GM20431 (cell line): ENCODE results near the gene SLC22A2.
"Not testable (repeated sequence)": the region's sequence is repeated elsewhere in the genome, so short reads cannot be mapped to it uniquely, and the experiment has no call there.

Experiments
- in situ Hi-C: fragments of 300-500 bp; cut with MseI, MboI; formaldehyde crosslinking; loops from one replicate; pipeline ENCODE4 v1.15.0; 2020; ENCODE audit warnings: low sequenced_read_pairs; ENCODE audit not compliant: unreplicated experiment

SLC22A2 gene

DNA sequence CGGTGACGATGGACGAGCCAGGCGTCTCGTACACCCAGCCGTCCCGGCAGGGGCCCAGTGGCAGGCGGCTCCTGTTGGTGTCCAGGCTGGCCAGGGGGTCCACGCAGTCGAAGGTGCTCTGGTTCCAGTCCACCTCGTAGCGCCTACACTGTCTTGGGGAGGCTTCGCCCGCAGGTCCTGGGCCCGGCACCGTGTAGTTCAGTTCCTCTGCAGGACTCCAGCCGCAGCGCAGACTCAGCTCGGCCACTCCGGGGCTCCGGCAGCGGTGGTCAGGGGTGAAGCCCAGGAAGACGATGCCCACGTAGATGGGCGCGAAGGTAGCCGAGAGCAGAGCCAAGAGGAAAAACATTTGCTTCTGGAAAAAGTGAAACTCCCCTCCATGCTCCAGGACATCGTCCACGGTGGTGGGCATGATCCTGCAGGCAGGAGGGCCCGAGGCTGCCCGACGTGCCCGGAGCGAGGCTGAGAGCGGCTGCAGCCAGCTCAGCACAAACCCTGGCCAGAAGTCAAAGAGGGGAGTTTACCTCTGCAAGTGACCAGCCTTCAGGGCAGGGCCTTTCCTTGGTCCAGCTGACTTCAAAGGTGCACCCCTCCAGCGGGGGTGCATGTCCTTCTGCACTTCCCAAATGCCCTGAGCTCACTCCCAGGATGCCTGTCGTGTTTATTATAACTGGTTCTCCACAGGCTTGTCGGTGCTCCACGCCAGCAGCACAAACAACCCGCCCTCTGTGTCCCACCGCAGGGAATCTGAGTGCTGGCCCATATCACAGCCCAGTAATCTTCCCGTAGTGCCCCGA is at the start of gene SLC22A2:
Gene SLC22A2 (minus strand): TSS at position 476 of the 797 bp plus-strand sequence. CDS start 64 bp downstream, at position 412.
- in situ Hi-C loops: no loop called here

DNA sequence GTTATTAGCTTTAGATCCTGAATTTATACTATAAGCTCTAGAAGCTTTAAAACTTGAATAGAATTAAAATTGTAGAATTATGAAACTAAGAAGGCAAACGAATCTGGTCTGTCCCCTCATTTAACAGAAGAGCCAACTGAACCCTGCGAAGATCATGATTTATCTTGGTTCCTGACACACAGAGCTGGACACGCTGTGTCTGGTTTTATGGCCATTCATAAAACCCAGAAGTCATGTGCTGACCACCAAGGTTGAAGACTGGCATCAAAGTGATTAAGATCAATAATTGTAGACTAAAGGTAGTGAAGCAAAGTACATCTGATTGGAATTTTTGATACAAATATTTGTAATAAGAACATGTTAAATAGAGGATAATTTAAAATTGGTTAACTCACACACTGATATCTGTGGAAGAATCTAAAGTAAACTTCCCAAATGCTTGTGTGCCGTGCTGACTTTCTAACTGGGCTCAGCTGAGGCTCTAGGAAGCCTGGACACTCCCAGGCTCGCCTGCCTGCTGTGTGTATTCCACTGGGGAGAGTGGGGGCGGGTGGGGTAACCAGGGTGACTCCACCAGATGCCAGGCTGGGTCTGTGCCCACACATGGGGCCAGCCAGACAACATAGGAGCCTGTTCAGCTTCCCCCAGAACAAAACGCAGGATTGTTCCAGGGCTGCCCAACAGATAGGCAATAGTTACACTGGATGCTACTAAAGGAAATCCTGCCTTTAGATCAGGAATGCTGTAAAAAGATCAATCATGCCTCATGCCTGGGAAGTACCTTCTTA is 47.5 kb upstream of the SLC22A2 start:
- in situ Hi-C loops: no loop called here

GRCh38 chr6:160303806-160304205 is 45.2 kb upstream of the SLC22A2 start:
- in situ Hi-C loops: no loop called here

GRCh38 chr6:160302431-160303082 is 43.9 kb upstream of the SLC22A2 start:
- in situ Hi-C loops: not testable (repeated sequence)

GRCh38 chr6:160301339-160301738 is 42.7 kb upstream of the SLC22A2 start:
- in situ Hi-C loops: no loop called here

GRCh38 chr6:160300076-160300695 is 41.6 kb upstream of the SLC22A2 start:
- in situ Hi-C loops: no loop called here

DNA sequence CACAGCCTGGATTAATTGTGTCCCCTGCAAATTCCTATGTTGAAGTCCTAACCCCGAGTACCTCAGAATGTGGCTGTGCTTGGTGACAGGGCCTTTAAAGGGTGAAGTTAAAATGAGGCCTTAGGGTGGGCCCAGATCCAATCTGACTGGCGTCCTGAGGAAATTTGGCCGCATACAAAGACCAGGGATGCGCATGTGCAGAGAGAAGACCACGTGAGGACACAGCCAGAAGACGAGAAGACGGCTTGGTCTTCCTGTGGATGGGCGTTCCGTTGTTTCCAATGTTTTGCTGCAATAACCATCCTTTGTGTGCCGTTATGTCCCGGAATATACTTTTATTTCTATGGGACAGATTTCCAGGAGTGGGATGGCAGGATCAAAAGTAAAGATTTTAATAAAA is 40.9 kb upstream of the SLC22A2 start:
- in situ Hi-C loops: no loop called here

- in situ Hi-C loops: no loop called here
These were observed 39.5 kb upstream of the SLC22A2 start for GRCh38 chr6:160298121-160298520.

DNA sequence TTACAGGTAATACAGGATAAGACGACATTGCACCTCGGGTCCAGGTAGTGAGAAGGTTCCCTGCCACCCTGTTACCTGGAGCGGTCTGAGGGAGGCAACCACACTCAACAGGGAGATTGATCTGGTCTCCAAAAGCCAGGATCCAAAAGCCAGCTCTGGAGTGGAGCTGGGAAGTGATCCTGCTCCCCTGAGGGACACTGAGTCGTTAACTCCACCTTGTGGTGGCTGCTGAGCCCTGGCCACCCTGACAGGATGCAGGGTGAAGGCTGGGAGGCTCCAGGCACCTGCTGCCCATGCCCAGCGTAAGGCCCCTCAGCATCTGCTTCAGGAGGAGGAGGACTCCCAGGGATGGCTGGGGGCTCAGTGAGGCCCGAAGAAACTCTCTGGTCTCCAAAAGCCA is 38.7 kb upstream of the SLC22A2 start:
- in situ Hi-C loops: no loop called here

- in situ Hi-C loops: no loop called here
These were observed 35.2 kb upstream of the SLC22A2 start for GRCh38 chr6:160293844-160294243.

DNA sequence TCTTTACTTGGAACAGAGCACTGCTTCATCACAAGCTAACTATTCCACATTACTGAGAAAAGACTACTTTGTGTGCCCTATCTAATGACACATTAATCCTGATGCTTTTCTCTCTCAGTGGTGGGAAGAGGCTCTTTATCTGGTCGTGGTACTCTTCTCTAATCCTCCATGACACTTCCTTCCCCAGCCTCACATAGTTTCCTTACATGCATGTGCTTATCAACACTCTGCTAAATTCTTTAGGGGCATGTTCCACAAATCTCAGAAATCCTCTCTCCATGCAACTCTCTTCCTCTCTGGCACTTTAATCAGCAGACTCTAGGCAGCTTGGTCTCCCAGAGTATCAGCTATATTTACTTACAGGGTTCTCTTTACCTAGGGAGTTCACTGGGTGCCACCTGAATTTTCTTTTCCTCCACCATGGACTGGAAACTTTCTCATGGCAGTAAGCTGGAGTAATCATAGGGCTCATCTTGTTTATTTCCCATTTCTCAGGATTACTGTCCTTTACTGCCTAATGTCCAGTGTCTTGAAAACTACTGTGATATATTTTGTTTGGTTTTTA is 27.0 kb upstream of the SLC22A2 start:
- in situ Hi-C loops: no loop called here

- in situ Hi-C loops: no loop called here
These were observed 26.0 kb upstream of the SLC22A2 start for GRCh38 chr6:160284575-160284974.

DNA sequence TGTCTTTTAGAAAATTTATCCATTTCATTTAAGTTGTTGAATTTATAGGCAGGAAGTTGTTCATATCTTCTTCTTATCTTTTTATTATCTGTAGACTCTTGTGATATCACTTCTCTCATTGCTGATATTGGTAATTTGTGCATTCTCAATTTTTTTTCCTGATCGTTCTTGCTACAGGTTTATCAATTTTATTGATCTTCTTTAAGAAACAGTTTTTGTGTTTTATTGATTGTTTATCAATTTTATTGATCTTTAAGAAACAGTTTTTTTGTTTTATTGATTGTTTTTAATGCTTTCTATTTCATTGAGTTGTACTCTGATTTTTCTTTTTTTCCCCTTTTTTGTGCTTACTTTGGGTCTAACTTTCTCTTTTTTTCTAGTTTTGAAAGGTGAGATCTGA is 23.8 kb upstream of the SLC22A2 start:
- in situ Hi-C loops: no loop called here

DNA sequence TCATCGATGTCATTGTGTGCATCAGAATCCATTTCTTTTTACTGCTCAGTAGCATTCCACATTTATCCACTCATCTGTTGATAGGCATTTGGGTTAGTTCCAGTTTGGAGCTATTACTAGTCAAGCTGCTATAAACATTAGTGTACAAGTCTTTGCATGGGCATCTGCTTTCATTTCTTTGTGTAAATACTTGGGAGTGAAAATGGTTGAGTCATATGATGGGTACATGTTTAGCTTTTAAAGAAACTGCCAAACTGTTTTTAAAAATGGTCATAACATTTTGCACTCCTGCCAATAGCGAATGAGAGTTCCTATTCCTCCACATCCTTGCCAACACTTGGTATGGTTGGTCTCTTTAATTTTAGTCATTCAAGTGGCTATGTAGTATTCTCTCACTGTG is 21.2 kb upstream of the SLC22A2 start:
- in situ Hi-C loops: no loop called here

GRCh38 chr6:160278786-160279310 is 20.2 kb upstream of the SLC22A2 start:
- in situ Hi-C loops: no loop called here

DNA sequence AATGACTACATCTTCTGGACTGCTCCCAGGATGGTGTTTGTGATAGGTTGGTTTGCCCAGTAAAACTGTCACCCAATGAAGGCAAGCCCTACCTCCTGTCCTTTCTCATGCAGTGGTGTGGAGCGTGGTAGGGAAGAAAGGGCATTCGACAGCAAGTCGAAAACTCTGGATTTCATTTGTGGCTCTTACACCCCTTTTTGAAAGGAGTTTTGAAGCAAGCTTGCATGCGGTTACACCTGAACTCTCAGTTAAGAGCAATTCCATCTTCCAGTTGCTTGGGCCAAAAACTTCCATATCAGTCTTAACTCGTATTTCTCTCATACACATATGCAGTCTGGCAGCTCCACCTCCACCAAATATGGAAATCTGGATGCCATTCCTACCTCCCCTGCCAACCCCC is 19.7 kb upstream of the SLC22A2 start:
- in situ Hi-C loops: no loop called here

DNA sequence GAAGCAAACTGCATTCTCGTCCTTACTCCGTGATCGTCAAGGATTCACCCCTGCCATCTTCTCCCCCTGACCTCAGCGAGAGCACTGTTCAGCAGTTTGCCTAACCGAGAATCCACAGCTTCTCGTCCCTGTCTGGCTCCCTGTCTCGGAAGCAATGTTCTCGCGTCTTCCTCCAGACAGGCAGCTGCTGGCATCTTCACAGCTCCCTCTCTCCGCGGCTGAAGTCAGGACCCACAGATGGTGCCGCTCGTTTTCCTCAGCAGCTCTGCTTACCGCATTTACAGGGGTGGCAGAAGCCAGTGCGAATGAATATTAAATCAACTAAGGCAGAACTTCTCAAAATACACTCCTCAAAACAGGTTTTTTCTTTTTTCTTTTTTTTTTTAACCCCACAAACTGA is 18.9 kb upstream of the SLC22A2 start:
- in situ Hi-C loops: no loop called here

DNA sequence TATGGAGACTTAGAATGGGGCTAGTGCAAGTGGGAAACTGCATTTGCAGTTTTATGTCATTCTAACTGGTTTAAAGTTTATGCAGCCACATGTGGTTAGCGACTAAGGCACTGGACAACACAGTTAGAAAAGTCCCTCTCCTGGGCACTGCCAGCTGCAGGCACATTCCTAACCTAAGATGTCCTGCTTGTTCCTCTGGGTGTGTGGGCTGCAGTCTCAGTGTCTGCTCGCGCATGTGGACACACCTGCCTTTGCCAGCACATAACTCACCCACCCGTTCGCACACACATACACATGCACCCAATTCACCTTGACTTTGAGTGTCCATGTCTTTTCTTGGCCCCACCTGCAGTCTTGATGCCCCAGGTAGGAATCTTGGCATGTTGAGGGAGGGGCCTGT is 18.5 kb upstream of the SLC22A2 start:
- in situ Hi-C loops: no loop called here

- in situ Hi-C loops: no loop called here
These were observed 17.5 kb upstream of the SLC22A2 start for GRCh38 chr6:160276126-160276525.

- in situ Hi-C loops: no loop called here
These were observed 16.9 kb upstream of the SLC22A2 start for GRCh38 chr6:160275511-160276003.
